CD1c-positive myeloid dendritic cell (primary cell): ENCODE results near the gene CEP72.
A peak's percentile ranks its signal among the peaks of the same experiment; 100 is the strongest.
"Not testable (repeated sequence)": the region's sequence is repeated elsewhere in the genome, so short reads cannot be mapped to it uniquely, and the experiment has no call there.

ENCODE experiments used
- DNase-seq: peaks from one replicate; pipeline ENCODE4 v3.0.0-alpha.2; 2016; ENCODE audit errors: extremely low spot score

Gene CEP72

GRCh38 chr5:600886-601541 lies 11.1 kb upstream of the CEP72 start:
- DNase-seq, result no peak

GRCh38 chr5:601771-602465 lies 10.2 kb upstream of the CEP72 start:
- no peak for DNase-seq

- no peak for DNase-seq
Observed at GRCh38 chr5:602466-603035, 9.6 kb upstream of the CEP72 start.

GRCh38 chr5:603081-603998 lies 8.8 kb upstream of the CEP72 start:
- no peak for DNase-seq

GRCh38 chr5:604391-604831 lies 7.7 kb upstream of the CEP72 start:
- no peak for DNase-seq

- not testable (repeated sequence) for DNase-seq
Observed at GRCh38 chr5:605090-605489, 7.0 kb upstream of the CEP72 start.

- no peak for DNase-seq
Observed at GRCh38 chr5:606061-606460, 6.1 kb upstream of the CEP72 start.

GRCh38 chr5:606526-607399 lies 5.4 kb upstream of the CEP72 start:
- DNase-seq, result no peak

- peak; percentile 85 for DNase-seq
Observed at GRCh38 chr5:607541-608428, 4.4 kb upstream of the CEP72 start.

GRCh38 chr5:608429-609370 lies 3.4 kb upstream of the CEP72 start:
- DNase-seq, result no peak

GRCh38 chr5:609506-609905 lies 2.6 kb upstream of the CEP72 start:
- DNase-seq, result no peak

- no peak for DNase-seq
Observed at GRCh38 chr5:610011-610743, 2.0 kb upstream of the CEP72 start.

GRCh38 chr5:610744-611730 lies 1.1 kb upstream of the CEP72 start:
- DNase-seq, result no peak

- no peak for DNase-seq
Observed at GRCh38 chr5:612498-613424, 621 bp downstream of the CEP72 start.

- no peak for DNase-seq
Observed at GRCh38 chr5:616484-617039, 4.4 kb downstream of the CEP72 start.

GRCh38 chr5:617896-618295 lies 5.8 kb downstream of the CEP72 start:
- DNase-seq, result no peak
